ENCODE measurements around the gene NBPF3. TPM values are rescaled to one million over a fixed set of nuclear protein-coding genes. Genes with fewer than 3 reads are reported as not detected.
"Not testable (repeated sequence)": the region's sequence is repeated elsewhere in the genome, so short reads cannot be mapped to it uniquely, and the experiment has no call there.

The NBPF3 gene
- total RNA-seq, 1 donor from 2014 or later, result 11.0 TPM

GRCh38 chr1:21511579-21512522 lies 71.9 kb downstream of the NBPF3 start:
- DNase-seq (ENCODE audit: low spot score in 2 of 2), result no peak
- no peak for FAIRE-seq

GRCh38 chr1:21514245-21514644 lies 74.3 kb downstream of the NBPF3 start:
- FAIRE-seq (no peak), DNase-seq (ENCODE audit: low spot score in 2 of 2) (no peak)

- FAIRE-seq (no peak), DNase-seq (ENCODE audit: low spot score in 2 of 2) (no peak)
These were observed 77.2 kb downstream of the NBPF3 start for GRCh38 chr1:21517161-21517589.

DNA sequence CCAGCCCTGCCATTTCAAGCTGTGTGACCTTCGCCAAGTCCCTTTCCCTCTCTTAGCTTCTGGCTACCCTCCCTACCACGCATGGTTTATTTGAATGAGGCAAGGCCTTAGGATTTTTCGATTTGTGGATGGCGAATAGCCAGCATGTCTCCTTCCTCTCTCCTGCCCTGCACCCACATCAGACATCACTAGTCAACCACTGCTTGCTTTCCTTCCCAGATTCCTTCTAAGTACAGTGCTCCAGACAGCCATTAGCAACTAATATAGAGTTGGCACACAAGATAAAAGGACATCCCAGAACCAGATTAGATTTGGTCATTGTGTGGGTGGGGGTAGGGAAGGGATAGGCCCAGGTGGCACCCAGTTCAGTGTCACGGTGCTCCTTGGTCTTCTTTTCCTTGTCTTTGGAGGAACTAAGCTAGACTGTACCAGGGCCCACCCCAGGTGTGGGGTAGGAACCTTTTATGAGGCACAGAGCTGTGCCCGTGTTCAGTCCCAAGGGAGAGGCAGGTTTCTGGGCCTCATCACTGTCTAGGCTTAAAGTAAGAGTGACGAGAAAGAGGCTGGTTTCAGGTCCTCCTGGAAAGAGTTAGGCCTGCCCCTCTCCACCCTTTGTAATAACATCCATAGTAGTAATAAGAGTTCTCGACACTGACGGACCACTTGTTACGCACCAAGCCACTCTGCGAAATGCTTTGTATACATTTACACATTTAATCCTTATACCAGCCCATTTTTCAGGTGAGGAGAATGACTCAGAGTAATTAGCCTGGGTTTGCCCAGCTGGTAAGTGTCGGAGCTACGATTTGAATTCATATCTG lies 77.9 kb downstream of the NBPF3 start:
- no peak for FAIRE-seq
- no peak for DNase-seq (ENCODE audit: low spot score in 2 of 2)

DNA sequence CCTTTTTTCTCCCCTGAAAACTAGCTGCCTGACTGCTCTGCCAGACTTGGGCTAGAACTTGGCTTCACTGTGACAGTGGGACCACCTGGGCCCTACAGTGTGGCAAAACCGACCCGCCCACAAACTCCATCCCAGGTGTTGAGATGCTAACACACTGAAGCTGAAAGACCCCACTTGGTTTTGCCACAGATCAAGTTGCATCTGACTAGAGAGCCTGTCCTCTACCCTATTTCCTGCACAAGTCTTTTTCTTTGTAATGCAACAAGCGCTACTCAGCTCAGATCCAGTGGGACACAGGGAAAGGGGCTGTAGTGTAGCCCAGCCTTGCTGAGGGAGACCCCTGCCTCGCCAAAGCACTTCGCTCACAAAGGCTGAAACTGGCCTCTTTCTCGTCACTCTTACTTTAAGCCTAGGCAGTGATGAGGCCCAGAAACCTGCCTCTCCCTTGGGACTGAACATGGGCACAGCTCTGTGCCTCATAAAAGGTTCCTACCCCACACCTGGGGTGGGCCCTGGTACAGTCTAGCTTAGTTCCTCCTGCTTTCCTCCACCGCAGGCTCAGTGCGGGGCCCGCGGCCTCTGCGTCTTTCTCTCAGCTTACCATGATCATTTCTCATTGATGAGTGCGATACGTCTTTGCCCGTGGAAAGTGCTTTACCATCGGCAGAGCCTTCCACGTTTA lies 79.0 kb downstream of the NBPF3 start:
- FAIRE-seq, result no peak

DNA sequence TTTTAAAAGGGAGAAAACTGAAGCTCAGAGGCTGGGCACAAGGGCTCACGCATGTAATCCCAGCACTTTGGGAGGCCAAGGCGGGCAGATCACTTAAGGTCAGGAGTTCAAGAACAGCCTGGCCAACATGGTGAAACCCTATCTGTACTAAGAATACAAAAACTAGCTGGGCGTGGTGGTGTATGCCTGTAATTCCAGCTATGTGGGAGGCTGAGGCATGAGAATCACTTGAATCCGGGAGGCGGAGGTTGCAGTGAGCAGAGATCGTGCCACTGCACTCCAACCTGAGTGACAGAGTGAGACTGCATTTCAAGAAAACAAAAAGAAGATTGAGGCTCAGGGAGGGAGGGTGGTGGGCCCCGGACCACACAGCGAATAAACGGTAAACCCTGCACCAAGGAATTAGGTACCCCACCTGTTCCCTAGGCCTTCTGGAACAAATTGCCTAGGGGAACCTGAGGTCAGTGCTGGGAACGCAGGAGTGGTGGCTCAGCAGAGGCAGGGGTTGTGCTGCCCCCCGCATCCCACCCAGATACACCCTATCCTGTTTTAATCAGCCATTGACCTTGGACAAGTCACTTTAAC lies 79.6 kb downstream of the NBPF3 start:
- not testable (repeated sequence) for DNase-seq (ENCODE audit: low spot score in 2 of 2); FAIRE-seq

More for the DNA sequence above, 79.0 kb downstream of the NBPF3 start:
- DNase-seq (ENCODE audit: low spot score in 2 of 2), result no peak

- FAIRE-seq, result no peak
These were observed 81.2 kb downstream of the NBPF3 start for GRCh38 chr1:21520899-21521716.

DNA sequence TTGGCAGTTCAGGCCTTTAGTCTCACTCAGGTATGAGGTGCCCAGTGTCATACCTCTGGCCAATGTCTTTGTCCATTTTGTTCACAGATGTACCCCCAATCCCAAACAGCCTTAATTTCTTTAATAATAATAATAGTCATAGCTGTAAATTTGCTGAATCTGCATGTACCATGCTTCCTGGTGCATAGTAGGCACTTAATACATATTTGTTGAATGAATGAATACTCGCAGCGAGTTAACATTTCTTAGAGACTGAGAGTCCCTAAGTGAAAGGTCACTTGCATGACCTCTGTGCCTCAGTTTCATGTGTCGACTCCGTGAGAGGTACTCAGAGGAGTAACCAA lies 81.8 kb downstream of the NBPF3 start:
- DNase-seq (ENCODE audit: low spot score in 2 of 2) (no peak), FAIRE-seq (no peak)

More at GRCh38 chr1:21520899-21521716, 81.2 kb downstream of the NBPF3 start:
- DNase-seq (ENCODE audit: low spot score in 2 of 2), result no peak

DNA sequence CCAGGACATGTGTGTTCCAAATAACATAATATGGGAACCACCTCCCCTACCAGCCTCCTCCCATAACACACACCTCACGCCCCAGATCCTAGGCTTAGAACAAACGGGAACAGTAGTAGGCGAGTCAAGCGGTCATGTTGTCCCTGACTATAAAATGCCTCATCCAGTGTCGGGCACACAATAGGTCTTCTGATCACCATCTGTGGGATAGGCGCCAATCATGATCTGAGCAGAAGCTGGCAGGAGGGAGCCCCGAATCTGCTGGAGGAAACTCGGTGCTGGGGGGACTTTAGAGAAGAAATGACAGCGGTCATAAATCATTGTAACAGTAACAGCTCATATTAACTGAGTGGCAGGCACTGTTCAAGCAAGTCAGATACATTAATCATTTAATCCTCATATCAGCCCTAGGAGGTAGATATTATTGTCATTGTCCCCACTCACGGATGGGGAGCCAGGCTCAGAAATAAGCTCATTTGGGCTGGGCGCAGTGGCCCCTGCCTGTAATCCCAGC lies 82.6 kb downstream of the NBPF3 start:
- FAIRE-seq (no peak), DNase-seq (ENCODE audit: low spot score in 2 of 2) (no peak)

DNA sequence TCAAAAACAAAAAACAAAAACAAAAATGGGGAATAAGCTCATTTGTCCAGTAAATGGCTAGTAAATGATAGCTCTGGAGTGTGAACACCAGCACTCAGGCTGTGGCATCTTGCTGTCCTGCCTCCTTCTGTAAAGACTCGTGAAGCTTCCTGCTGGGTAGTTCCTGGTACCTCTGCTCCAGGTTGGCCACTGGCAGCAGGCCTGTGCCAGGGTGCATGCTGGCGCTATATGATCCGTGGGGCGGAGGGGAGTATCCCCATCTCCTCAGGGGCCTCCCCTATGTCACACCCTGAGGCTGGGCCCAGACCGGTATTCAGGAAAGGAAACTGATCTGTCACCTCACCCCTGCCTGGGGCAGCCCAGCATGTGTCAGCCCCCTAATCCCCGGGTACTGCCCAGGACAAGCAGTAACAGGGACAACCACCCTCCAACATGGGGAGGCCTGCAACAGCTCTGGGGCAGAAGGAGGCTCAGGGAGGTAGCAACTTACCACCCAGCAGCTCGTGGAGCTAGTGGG lies 83.4 kb downstream of the NBPF3 start:
- no peak for DNase-seq (ENCODE audit: low spot score in 2 of 2)

GRCh38 chr1:21524220-21524619 lies 84.3 kb downstream of the NBPF3 start:
- FAIRE-seq (no peak), DNase-seq (ENCODE audit: low spot score in 2 of 2) (no peak)

More for the DNA sequence above, 83.4 kb downstream of the NBPF3 start:
- no peak for FAIRE-seq

DNA sequence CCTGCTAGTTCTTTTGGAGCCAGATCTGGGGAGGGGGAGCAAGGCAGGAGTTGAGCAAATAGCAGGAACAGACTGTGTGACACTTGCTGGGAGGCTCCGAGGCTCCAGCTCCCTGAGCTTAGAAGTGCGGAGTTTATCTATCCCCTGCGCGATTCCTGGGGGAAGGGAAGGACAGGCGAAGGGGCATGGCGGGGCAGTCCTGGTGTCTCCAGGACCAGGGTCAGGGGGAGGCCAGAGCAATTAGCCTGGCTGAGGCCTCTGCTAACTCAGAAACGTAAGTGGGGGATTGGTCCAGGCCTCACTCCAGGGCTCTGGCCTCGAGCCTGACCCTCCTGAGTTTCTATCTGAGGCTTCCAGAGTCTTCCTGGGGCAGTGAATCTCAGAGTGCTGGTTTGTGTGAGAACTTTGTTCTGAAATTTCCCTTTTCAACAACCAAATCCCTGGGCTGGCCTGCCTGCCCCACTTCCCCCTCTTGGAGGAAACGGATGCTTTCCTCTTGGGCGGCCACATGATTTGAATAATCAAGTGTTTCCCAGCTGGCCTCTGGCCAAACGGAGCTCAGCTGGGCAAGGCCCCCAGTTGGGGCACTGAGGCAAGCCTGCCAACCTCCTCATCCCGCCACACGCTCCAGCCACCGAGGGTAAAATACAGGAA lies 84.9 kb downstream of the NBPF3 start:
- no peak for FAIRE-seq
- no peak for DNase-seq (ENCODE audit: low spot score in 2 of 2)

GRCh38 chr1:21525340-21525717 lies 85.4 kb downstream of the NBPF3 start:
- DNase-seq (ENCODE audit: low spot score in 2 of 2) (no peak), FAIRE-seq (no peak)

DNA sequence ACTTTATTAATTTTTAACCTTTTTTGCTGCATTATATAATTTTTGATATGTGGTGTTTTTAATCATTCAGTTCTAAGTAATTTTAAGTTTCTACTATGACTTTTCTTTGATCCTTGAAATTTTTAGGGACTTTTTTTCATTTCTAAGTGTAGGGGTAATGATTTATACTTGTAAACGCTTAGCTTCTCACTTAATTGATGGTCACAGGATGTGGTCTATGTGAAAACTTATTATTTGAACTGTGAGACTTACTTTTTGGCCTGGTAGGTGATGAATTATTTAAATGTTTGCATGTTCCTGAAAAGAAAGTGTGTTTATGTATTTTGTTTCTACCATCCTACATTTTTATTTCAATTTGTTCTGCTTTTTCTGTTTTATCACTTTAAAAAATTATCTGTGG lies 86.5 kb downstream of the NBPF3 start:
- FAIRE-seq (no peak), DNase-seq (ENCODE audit: low spot score in 2 of 2) (no peak)

- FAIRE-seq, result no peak
- DNase-seq (ENCODE audit: low spot score in 2 of 2), result no peak
These were observed 90.6 kb downstream of the NBPF3 start for GRCh38 chr1:21530368-21531016.

DNA sequence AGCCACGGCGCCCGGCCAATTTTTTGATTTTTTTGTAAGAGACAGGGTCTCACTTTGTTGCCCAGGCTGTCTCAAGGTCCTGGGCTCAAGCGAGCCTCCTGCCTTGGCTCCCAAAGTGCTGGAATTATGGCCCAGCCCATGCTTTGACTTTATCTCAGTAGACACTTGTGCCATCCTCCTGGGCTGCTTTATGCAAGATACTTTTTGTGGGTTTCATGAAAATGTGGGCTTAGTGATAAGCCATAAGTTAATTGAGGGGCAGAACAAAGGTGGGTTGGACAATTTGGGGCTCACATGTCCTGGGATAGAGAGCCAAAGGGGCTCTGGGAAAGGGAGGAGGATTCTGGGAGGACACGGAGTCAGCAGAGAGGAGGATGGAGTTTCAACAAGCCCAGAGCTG lies 91.3 kb downstream of the NBPF3 start:
- DNase-seq (ENCODE audit: low spot score in 2 of 2), result no peak
- FAIRE-seq, result no peak

- DNase-seq (ENCODE audit: low spot score in 2 of 2) (no peak), FAIRE-seq (no peak)
These were observed 92.6 kb downstream of the NBPF3 start for GRCh38 chr1:21532496-21532895.

GRCh38 chr1:21532992-21533534 lies 93.1 kb downstream of the NBPF3 start:
- FAIRE-seq (no peak), DNase-seq (ENCODE audit: low spot score in 2 of 2) (no peak)

Measured in frontal cortex (tissue), 4 donors.